Stimulated activated naive CD4-positive, alpha-beta T cell treated with Interleukin-2 at 50 U/mL for 16 hours (primary cell): Measurements from ENCODE around the gene NXN.
"Not testable (repeated sequence)": the region's sequence is repeated elsewhere in the genome, so short reads cannot be mapped to it uniquely, and the experiment has no call there.

Experiments used
- DNase-seq: peaks from one replicate; lab custom pipeline; 2025; lab: John Stamatoyannopoulos, UW

The NXN gene

GRCh38 chr17:979212-979538, 401 bp downstream of the NXN start:
- no peak for DNase-seq

- DNase-seq, result no peak
These were observed 1.2 kb downstream of the NXN start for GRCh38 chr17:978103-979093.

- DNase-seq, result no peak
These were observed 2.4 kb downstream of the NXN start for GRCh38 chr17:977166-977565.

- DNase-seq, result no peak
These were observed 3.3 kb downstream of the NXN start for GRCh38 chr17:976312-976711.

- DNase-seq, result no peak
These were observed 4.1 kb downstream of the NXN start for GRCh38 chr17:975371-975915.

- not testable (repeated sequence) for DNase-seq
These were observed 4.8 kb downstream of the NXN start for GRCh38 chr17:974778-975177.

DNA sequence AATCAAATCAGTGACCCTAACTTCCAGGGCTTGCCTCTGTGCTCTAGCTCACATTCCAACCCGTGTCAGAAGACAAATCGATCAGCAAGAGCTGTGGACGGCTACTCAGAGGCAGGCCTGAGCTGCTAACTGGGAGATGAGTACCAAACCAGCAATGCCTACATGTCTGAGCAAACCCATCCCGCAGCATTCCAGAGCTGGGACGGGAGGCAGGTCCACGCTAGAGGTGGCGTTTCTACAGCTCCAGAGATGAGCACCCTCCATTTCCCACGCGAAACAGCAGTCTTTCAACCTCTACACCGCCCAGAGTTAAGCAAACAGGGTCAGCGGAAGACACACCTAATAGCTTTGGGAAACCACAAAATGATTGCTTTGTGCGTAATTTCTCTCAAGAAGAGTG, 6.5 kb downstream of the NXN start:
- no peak for DNase-seq

DNA sequence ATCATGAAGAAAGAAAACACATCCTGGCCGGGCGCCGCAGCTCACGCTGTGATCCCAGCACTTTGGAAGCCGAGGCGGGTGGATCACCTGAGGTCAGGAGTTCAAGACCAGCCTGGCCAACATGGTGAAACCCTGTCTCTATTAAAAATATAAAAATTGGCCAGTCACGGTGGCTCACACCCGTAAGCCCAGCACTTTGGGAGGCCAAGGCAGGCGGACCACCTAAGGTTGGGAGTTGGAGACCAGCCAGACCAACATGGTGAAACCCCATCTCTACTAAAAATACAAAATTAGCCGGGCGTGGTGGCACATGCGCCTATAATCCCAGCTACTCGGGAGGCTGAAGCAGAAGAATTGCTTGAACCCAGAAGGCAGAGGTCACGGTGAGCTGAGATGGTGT, 7.7 kb downstream of the NXN start:
- DNase-seq, result not testable (repeated sequence)

DNA sequence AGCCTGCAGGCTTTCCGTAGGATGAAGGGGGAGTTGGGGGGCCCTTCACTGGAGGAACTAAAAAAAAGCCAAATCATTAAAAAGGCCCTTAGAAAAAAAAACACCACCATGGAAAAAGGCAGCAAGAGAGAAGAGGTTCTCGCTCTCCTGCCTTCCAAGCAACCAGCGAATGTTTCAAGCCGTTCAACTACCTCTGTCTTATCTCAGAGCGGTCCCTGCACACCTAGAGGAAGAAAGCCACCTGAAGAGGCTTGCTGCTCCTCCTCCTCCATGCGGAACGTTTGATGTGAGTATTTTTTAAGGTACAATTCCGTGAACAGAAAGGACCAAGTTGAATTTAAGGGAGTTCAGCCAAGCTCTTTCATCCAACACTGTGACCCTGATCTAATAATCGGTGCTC, 9.2 kb downstream of the NXN start:
- no peak for DNase-seq

DNA sequence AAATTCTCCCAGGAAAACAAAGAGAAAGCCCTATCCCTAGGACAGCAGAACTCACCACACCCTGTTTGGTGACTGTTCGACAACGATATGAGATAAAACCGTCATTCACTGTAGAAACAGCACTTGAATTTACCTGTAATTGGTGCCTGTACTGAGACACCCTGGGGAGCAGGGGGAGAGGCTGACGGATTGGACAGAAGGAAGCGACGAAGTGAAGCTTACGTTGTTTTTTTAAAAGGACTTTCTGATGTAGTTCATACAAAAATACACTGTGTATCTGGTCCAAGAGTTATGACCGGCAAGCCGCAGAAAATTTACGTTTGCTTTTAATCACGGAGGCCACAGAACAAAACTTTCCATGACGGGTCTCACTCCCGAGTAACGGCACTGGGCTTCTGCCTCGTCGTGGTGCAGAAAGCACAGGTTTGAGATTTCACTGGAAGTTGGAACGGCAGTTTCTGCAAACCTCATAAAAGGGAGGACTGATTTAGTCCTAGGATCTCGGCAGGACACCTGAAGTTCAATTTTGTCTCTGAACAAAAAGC, 9.7 kb downstream of the NXN start:
- no peak for DNase-seq

DNA sequence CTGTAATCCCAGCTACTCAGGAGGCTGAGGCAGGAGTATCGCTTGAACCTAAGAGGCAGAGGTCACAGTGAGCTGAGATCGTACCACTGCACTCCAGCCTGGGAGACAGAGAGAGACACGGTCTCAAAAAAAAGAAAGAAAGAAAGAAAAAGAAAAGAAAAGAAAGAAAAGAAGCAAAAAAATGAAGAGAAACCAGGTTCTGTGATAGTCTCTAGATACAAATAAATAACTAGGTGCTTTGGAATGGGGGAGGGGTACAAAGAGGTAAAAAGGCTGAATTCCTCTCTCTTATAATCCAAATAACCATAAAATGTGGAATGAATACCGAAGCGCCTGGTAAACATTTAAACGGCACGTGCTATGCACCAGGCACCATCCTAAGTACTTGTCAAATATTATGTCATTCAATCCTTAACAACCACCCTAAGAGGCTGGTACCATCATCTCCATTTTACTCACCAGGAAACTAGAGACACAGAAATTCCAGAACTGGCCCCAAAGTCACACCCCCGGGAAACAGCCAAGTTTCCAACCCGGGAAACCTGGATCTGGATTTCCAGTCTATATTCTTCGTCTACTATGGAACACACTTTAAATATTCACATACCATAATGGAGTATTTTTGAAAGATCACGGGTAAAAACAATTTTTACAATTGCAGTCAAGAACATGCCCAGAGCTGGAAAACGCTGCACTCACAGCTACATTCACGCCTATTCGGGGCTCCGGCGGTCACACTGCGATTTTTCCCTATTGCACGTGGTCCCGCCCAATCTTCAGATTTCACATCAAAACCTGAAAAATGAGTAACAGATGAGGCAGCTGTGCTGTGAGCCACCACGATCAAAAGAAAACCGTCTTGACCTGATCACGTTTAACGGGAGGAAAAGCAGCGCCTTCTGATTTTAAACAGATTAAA, 10.5 kb downstream of the NXN start:
- DNase-seq, result no peak

DNA sequence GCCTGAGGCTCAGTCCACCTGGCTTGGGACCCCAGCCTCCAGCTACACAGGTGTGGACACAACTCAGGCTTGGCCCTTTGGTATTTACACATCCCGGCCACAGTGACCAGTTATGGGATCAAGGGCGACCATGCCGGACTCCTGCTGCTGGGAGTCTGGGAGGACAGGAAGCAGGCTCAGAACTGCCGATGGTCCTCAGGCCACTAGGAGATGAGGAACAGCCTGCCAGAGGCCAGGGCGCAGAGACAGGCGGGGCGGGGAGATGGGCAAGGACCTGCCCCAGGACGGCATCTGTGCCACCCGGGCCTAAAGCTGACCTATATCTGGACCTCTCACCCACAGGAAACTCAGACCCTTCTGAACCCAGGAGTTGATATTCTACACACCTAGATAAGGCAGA, 12.5 kb downstream of the NXN start:
- no peak for DNase-seq

GRCh38 chr17:965311-965989, 14.1 kb downstream of the NXN start:
- no peak for DNase-seq

DNA sequence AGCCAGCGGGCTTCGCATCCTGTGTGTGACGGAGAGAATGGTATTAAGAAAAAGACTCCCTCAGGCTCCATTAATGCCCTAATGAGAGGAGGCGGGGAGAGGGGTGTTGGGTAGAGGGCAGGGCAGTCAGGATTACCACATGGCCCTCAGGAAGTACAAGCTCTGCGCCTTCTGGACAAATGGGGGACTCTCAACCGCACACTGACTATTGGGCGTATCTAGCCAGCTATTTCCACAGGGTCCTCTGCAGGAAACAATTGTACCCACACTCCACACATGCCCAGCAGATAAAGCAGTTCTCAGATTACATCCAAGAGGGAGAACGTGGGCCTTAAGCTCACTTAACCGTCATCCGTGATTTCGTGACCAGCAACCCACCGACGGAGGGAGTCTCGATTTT, 14.7 kb downstream of the NXN start:
- no peak for DNase-seq

GRCh38 chr17:962670-963069, 16.9 kb downstream of the NXN start:
- DNase-seq, result no peak

DNA sequence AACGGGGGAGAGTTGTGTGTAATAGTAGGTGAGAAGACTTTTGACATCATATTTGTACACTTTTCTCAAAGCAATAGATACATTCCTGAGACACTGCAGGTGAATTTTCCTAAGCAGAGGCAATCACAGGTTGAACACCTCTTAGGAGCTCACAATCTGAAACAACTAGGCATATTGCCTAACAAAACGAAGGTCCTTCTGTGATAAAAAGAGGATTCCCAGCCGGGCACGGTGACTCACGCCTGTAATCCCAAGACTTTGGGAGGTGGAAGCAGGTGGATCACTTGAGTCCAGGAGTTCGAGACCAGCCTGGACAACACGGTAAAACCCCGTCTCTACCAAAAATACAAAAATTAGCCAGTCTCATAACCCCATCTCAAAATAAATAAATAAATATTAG, 17.4 kb downstream of the NXN start:
- DNase-seq, result no peak

DNA sequence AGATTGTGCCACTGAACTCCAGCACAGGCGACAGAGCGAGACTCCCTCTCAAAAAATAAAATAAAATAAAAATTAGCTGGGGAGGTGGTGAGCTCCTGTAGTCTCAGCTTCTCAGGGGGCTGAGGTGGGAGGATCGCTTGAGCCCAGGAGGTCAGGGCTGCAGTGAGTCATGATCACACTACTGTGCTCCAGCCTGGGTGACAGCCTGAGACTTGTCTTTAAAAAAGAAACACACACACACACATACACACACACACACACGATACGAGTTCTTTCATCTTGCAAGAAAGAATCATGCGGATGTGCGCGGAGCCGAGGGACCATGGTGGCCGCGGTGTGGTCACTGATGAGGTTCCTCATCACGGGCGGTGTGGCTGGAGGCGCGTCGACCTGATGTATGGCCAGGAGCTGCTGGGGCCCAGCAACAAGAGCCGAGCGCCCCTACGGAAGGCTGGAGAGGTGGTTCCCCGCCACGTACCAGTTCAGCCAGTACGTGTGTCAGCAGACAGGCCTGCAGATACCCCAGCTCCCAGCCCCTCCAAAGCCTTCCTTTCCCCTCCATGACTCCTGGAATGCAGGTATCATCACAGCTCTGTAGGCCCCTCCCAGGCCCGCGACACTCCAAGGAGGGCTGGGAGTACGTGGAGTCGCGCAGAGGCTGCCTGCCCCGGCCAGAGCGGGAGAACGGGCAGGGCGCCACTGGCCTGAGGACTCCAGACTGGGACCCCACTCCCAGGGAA, 20.7 kb downstream of the NXN start:
- DNase-seq, result no peak

GRCh38 chr17:957856-958421, 21.6 kb downstream of the NXN start:
- DNase-seq, result no peak

DNA sequence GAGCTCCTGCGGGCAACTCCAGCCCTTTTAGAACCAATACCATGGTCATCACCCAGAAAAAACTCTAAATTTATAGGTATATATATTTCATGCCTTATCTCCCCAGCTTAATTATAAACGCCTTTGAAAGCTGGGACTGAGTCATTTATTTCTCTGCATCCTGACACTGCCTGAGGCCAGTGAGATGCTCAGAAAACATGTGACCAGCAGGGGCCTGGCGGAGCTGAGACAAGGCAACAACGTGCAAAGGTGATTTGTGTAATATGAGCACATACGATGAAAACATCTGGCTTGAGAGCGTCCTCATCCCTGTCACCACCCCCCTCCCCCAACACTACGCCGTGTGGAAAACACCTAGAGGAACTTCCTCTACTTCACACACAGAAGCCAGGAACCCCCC, 22.7 kb downstream of the NXN start:
- DNase-seq, result no peak

GRCh38 chr17:954431-955164, 25.0 kb downstream of the NXN start:
- DNase-seq, result no peak
